NCI-H2107 treated with DMSO at 0.1 percent for 48 hours (cell line): Measurements from ENCODE around the gene MYEF2.
A peak's percentile ranks its signal among the peaks of the same experiment; 100 is the strongest.

Experiments used
- DNase-seq: peaks from one replicate; lab custom pipeline; 2025; ENCODE audit not compliant: unreplicated experiment; lab: John Stamatoyannopoulos, UW

Gene MYEF2

GRCh38 chr15:48177766-48178647 lies at the start of gene MYEF2:
Gene MYEF2 (minus strand): TSS chr15:48178295. CDS start chr15:48178237, 58 bp downstream.
- DNase-seq, result peak; percentile 24

- no peak for DNase-seq
Measured at GRCh38 chr15:48225771-48226170, 47.7 kb upstream of the MYEF2 start.

- no peak for DNase-seq
Measured at GRCh38 chr15:48222627-48223026, 44.5 kb upstream of the MYEF2 start.

GRCh38 chr15:48221885-48222284 lies 43.8 kb upstream of the MYEF2 start:
- no peak for DNase-seq

GRCh38 chr15:48221261-48221660 lies 43.2 kb upstream of the MYEF2 start:
- DNase-seq, result no peak

GRCh38 chr15:48205981-48206380 lies 27.9 kb upstream of the MYEF2 start, which contains the start of gene SLC12A1:
Gene SLC12A1 (plus strand): TSS chr15:48206302. CDS start chr15:48207720, 1,418 bp downstream.
- no peak for DNase-seq

- DNase-seq, result no peak
Measured at GRCh38 chr15:48202068-48202467, 24.0 kb upstream of the MYEF2 start.

- DNase-seq, result no peak
Measured at GRCh38 chr15:48191574-48192225, 13.6 kb upstream of the MYEF2 start, which contains the start of gene CTXN2. Gene CTXN2 (plus strand): TSS chr15:48191665. CDS start chr15:48201301, 9,636 bp downstream.

- DNase-seq, result no peak
Measured at GRCh38 chr15:48190932-48191573, 13.0 kb upstream of the MYEF2 start.

- no peak for DNase-seq
Measured at GRCh38 chr15:48186271-48186670, 8.2 kb upstream of the MYEF2 start.

GRCh38 chr15:48185529-48185928 lies 7.4 kb upstream of the MYEF2 start:
- DNase-seq, result no peak

GRCh38 chr15:48182749-48183148 lies 4.7 kb upstream of the MYEF2 start:
- DNase-seq, result no peak

- no peak for DNase-seq
Measured at GRCh38 chr15:48178648-48178931, 495 bp upstream of the MYEF2 start.

GRCh38 chr15:48177383-48177765 lies 721 bp downstream of the MYEF2 start:
- DNase-seq, result peak; percentile 37

- no peak for DNase-seq
Measured at GRCh38 chr15:48176957-48177356, 1.1 kb downstream of the MYEF2 start.

- no peak for DNase-seq
Measured at GRCh38 chr15:48176112-48176511, 2.0 kb downstream of the MYEF2 start.

- no peak for DNase-seq
Measured at GRCh38 chr15:48175126-48175525, 3.0 kb downstream of the MYEF2 start.

GRCh38 chr15:48170981-48171380 lies 7.1 kb downstream of the MYEF2 start:
- peak; percentile 10 for DNase-seq

GRCh38 chr15:48168616-48169015 lies 9.5 kb downstream of the MYEF2 start:
- no peak for DNase-seq

GRCh38 chr15:48153526-48153925 lies 24.6 kb downstream of the MYEF2 start:
- no peak for DNase-seq

- no peak for DNase-seq
Measured at GRCh38 chr15:48149858-48150257, 28.2 kb downstream of the MYEF2 start.

GRCh38 chr15:48147358-48147757 lies 30.7 kb downstream of the MYEF2 start:
- no peak for DNase-seq
